ENCODE measurements around the gene RAP1B.

- TF ChIP-seq CTCF (conservative IDR thresholded peaks at IDR 0.05; ENCODE audit: low read length) = no peak
- no peak for TF ChIP-seq EZH2phosphoT487 (IDR thresholded peaks at IDR 0.05; ENCODE audit: borderline replicate concordance)
Observed at GRCh38 chr12:68561830-68562229, 48.9 kb upstream of the RAP1B start.

Data from Loucy (cell line).